Right lobe of liver (tissue), 6 donors: Measurements from ENCODE around the gene SNAP47. TPM values are rescaled to one million over a fixed set of nuclear protein-coding genes. Genes with fewer than 3 reads are reported as not detected.
"Not testable (repeated sequence)": the region's sequence is repeated elsewhere in the genome, so short reads cannot be mapped to it uniquely, and the experiment has no call there.

Source experiments
- ATAC-seq, 4 donors: fragments of 200-7000 bp; cut with Tn5 transposase; one replicate each; pipeline ENCODE4 v1.9.1; 2020; ENCODE audit warnings: mild to moderate bottlenecking in 4 of 4, moderate library complexity in 4 of 4
- DNase-seq, 3 donors: peaks; one replicate each; pipeline ENCODE4 v3.0.0-alpha.2; 2020
- H3K27ac ChIP-seq, 3 donors: fragments of 200-600 bp; one replicate each; pipeline ENCODE4 v1.8.0; 2022
- H3K27me3 ChIP-seq, 2 donors: fragments of 200-600 bp; one replicate each; pipeline ENCODE4 v1.8.0; 2022
- H3K36me3 ChIP-seq, 4 donors: fragments of 200-600 bp; sonication (generic) in 1 of 4; one replicate each; pipeline versions ENCODE4 v1.5.1 to v1.8.0; 2017 to 2022; ENCODE audit warnings: control low read depth in 1 of 4
- H3K4me1 ChIP-seq, 4 donors: fragments of 200-600 bp; sonication (generic) in 1 of 4; one replicate each; pipeline versions ENCODE4 v1.5.1 to v1.8.0; 2017 to 2022; ENCODE audit warnings: control low read depth in 1 of 4
- H3K4me3 ChIP-seq, 3 donors: fragments of 200-600 bp; one replicate each; pipeline ENCODE4 v1.8.0; 2022
- H3K9me3 ChIP-seq, 4 donors: fragments of 200-600 bp; sonication (generic) in 1 of 4; one replicate each; pipeline versions ENCODE4 v1.5.1 to v1.8.0; 2017 to 2022; ENCODE audit warnings: control low read depth in 1 of 4
- CTCF ChIP-seq, 4 donors: fragments of 200-600 bp in 3 of 4; fragments of 450-650 bp in 1 of 4; IDR thresholded peaks; one replicate each; pipeline versions ENCODE4 v1.5.1 to v1.8.0; 2016 to 2022; ENCODE audit warnings: antibody characterized with exemption in 4 of 4, mild to moderate bottlenecking in 2 of 4
- POLR2A ChIP-seq: fragments of 450-650 bp; IDR thresholded peaks from one replicate; pipeline ENCODE4 v1.6.1; 2017; ENCODE audit warnings: antibody characterized with exemption, mild to moderate bottlenecking
- WGBS: methylation state at CpG from one replicate; pipeline ENCODE4 v1.1.6; 2018; ENCODE audit warnings: low coverage, low lambda C conversion rate; ENCODE audit not compliant: insufficient coverage; ENCODE audit errors: missing lambda C conversion rate; 5-methylcytosine and 5-hydroxymethylcytosine counted together
- intact Hi-C, 2 donors: fragments of 100-400 bp; cut with DNase I; formaldehyde crosslinking; loops; one replicate each; pipeline versions ENCODE4 v1.11.2 to v1.14.1; 2022
- total RNA-seq, 6 experiments: library from RNA; depleted of rRNA in 2 of 6; stranded (reverse); fragments of >200 nt in 2 of 6; fragmentation: NEBNext Ultra II Directional in 3 of 6; extraction: Animal tissue kit (Norgen Biotek cat#: 25700) in 3 of 6; gene quantifications; one replicate each; pipeline versions ENCODE4 v1.1.0 to v1.2.4, GENCODE V29; 2016 to 2023
- donor health status: DM: no; HTN: yes; CAD: no.
- donor health status: DM: no; HTN: no; CAD: no.
- donor health status: DM: no; HTN: no; CAD: no.
- donor health status: DM: no; HTN: yes; CAD: no.
- donor health status: DM: no; HTN: yes; CAD: no.

The SNAP47 gene
- total RNA-seq, 6 experiments from 2014 or later: 15.2 to 32.5 (median 24.8) TPM

- Histone ChIP-seq H3K9me3 (no peaks in the 10 kb centered on the region), H3K36me3 (no peaks in the 10 kb centered on the region), H3K27me3 (no peaks in the 10 kb centered on the region), H3K27ac (no peak overlapping the region), H3K4me3 (no peak overlapping the region), H3K4me1 (no peaks in the 10 kb centered on the region)
- 80% methylated on average over 1 of the region's 1 CpG for WGBS
- ATAC-seq (no peak), DNase-seq (no peak)
- no peak for TF ChIP-seq POLR2A
- no peak for TF ChIP-seq CTCF (IDR thresholded peaks at IDR 0.05)
- intact Hi-C loops: no loop called here
Observed at GRCh38 chr1:227709451-227709850, 25.8 kb upstream of the SNAP47 start.

DNA sequence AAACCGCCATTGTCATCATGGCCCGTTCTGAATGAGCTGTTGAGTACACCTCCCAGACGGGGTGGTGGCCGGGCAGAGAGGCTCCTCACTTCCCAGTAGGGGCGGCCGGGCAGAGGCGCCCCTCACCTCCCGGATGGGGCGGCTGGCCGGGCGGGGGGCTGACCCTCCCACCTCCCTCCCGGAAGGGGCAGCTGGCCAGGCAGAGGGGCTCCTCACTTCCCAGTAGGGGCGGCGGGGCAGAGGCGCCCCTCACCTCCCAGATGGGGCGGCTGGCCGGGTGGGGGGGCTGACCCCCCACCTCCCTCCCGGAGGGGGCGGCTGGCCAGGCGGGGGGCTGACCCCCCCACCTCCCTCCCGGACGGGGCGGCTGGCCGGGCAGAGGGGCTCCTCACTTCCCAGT, 24.8 kb upstream of the SNAP47 start:
- H3K27ac ChIP-seq, H3K4me1 ChIP-seq, H3K36me3 ChIP-seq, intact Hi-C loops, H3K9me3 ChIP-seq, H3K27me3 ChIP-seq, ATAC-seq, DNase-seq, H3K4me3 ChIP-seq: not testable (repeated sequence)
- no CpG with 5 or more reads among the region's 24 CpGs for WGBS

GRCh38 chr1:227712648-227713047, 22.6 kb upstream of the SNAP47 start:
- TF ChIP-seq CTCF (IDR thresholded peaks at IDR 0.05): no peak
- no peak for TF ChIP-seq POLR2A
- Histone ChIP-seq H3K27me3 (no peaks in the 10 kb centered on the region), H3K4me3 (no peak overlapping the region), H3K9me3 (no peaks in the 10 kb centered on the region), H3K36me3 (no peaks in the 10 kb centered on the region), H3K27ac (no peak overlapping the region), H3K4me1 (no peaks in the 10 kb centered on the region)
- DNase-seq (no peak), ATAC-seq (no peak)
- intact Hi-C loops: no loop called here

DNA sequence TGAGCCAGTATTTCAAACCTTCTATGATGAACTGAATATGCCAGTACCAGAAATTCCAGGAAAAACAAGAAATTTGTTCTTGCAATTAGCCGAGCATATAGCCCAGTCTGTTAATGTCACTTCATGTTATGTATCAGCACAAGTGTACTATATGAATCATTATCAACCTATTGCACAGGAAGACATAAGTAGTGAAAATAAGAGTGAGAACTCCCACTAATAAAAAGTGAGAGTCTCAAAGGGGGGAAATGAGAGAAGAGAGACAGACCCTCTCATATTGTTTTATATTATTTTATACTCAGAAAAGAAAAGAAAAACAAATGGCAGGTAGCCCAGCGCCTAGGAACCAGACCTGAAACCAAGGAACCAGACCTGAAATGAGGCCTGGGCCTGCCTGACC, 16.3 kb upstream of the SNAP47 start:
- WGBS: 39% methylated on average over 2 of the region's 2 CpGs
- Histone ChIP-seq H3K36me3 (no peaks in the 10 kb centered on the region), H3K4me1 (no peaks in the 10 kb centered on the region), H3K9me3 (peaks cover 0 to 5% (median 0%) of the 10 kb centered on the region in 4 donors), H3K27ac (no peak overlapping the region), H3K27me3 (no peaks in the 10 kb centered on the region), H3K4me3 (no peak overlapping the region)
- no peak for ATAC-seq
- intact Hi-C loops: no loop called here
- TF ChIP-seq POLR2A: no peak
- DNase-seq: no peak

DNA sequence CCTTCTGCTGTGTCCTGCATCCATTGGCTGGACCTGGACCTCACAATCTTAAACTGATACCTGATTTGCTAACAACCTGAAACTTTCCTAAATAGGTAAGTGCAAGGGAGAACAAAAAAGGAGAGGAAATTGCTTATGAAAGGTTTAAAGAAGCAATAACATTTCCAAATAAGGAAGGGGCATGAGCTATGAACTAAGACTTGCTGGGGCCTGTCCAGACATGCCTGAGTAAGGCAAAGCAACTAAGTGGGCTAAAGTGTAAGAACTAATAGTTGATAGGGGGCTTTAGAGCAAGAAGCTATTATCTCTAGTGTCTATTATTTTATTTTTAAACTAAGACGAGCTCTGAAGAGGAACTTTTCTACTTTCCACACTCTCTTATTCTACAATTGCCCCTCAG, 11.8 kb upstream of the SNAP47 start:
- ATAC-seq (no peak), DNase-seq (no peak)
- Histone ChIP-seq H3K27me3 (no peaks in the 10 kb centered on the region), H3K9me3 (peaks cover 0 to 5% (median 0%) of the 10 kb centered on the region in 4 donors), H3K4me3 (no peak overlapping the region), H3K27ac (no peak overlapping the region), H3K36me3 (no peaks in the 10 kb centered on the region), H3K4me1 (no peaks in the 10 kb centered on the region)
- no peak for TF ChIP-seq CTCF (IDR thresholded peaks at IDR 0.05)
- TF ChIP-seq POLR2A: no peak
- intact Hi-C loops: no loop called here
- 79% methylated on average over 1 of the region's 1 CpG for WGBS

- 54% methylated on average over 2 of the region's 2 CpGs for WGBS
- Histone ChIP-seq H3K4me3 (no peak overlapping the region), H3K27me3 (no peaks in the 10 kb centered on the region), H3K9me3 (peaks cover 0 to 5% (median 0%) of the 10 kb centered on the region in 4 donors), H3K4me1 (peaks cover 0 to 13% (median 5%) of the 10 kb centered on the region in 4 donors), H3K27ac (no peak overlapping the region), H3K36me3 (no peaks in the 10 kb centered on the region)
- no peak for ATAC-seq
- intact Hi-C loops: no loop called here
- no peak for DNase-seq
- no peak for TF ChIP-seq POLR2A
- TF ChIP-seq CTCF (IDR thresholded peaks at IDR 0.05): no peak
Observed at GRCh38 chr1:227725046-227725445, 10.2 kb upstream of the SNAP47 start.
